ENCODE results near the gene EMID1.
"Not testable (repeated sequence)": the region's sequence is repeated elsewhere in the genome, so short reads cannot be mapped to it uniquely, and the experiment has no call there.

EMID1 gene

DNA sequence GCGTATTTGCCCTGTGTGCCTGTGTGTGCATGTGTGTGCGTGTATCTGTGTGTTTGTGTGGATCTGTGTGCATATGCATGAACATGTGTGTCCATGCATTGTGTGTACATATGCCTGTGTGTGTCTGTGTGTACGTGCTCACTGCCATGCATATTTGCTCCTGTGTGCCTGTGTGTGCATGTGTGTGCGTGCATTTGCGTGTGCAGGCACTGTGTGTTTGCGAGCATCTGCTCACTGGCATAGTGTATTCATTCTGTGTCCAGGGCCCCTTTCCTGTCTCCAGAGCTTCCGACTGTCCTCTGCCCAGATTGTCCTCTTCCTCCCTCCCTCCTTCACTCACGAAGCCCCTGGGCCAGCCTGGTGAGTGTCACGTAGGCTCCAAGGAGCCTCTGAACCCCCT lies 5.8 kb downstream of the EMID1 start:
- DNase-seq: no peak

- DNase-seq: no peak
Measured at GRCh38 chr22:29212743-29213142, 7.0 kb downstream of the EMID1 start.

DNA sequence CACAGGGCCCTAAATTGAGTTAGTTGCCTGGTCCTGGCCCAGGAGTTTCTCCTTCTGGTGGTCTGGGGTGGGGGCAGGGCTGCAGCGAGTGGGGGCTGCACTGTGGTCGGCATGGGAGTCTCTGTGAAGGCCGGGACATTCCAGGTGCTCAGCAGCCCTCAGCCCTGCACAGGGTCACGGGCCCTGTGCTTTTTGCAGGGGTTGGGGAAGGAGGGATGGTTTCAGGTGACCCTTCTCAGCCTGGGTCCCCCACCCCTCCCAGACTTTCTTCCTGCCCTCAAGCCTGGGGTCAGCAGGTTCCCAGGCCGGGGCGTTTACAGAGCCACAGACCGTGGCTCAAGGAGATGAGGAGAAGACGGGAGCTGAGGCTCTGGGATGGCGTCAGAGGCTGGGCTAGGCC lies 7.8 kb downstream of the EMID1 start:
- no peak for DNase-seq

DNA sequence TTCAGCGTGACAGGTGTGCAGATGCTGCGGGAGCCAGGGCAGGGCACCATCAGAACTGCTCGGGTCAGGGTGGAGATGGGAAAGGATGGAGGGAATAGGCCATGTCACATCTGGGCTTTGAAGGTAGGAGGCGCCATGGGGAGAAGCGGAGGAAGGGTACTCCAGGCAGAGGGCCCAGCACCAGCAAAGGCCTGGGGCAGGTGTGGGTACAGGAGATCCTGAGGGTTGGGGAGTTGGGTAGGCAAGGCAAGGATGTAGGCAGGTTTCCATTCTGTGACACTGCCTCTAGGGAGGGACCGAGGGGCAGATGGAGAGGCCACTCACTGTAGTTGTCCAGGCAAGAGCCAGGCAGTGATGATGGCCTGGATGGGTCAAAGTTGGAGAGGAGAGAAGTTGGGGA lies 8.5 kb downstream of the EMID1 start:
- no peak for DNase-seq

DNA sequence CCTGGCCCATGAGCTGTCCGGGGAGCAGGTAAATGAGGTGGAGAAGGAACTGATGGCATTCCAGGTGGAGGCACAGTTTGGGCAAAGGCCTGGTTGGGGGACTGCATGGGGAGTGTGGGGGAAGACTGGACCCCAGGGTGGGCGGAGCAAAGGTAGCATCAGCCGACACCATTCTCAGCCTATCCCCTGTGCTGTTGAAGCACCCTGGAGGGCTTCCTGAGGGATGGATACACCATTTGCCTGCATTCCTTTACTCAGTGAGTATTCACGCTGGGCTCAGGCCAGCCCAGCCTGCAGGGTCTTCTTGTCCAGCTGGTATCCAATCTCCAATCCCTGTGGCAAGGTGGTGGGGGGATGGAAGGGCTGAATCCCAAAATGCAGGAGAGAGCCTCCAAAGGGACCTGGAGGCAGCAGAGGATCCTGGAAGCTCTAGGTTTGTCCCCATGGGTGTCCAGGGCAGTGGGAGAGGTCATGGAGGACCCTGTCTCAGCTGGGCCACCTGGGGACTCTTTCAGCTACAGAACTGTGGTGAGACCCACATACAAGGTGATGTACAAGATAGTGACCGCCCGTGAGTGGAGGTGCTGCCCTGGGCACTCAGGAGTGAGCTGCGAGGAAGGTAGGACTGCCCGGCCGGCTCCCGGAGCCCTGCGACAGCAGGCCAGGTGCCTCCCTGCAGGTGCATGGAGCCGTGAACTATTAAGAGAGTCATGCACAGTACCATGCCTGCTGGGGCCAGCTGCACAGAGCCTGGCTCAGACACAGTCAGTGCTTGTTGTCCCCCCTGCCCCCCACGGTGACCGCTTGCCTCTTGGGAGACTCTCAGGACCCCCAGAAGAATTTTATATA lies 9.5 kb downstream of the EMID1 start:
- DNase-seq: peak; percentile 8

GRCh38 chr22:29216011-29216872 lies 10.5 kb downstream of the EMID1 start:
- DNase-seq: no peak

DNA sequence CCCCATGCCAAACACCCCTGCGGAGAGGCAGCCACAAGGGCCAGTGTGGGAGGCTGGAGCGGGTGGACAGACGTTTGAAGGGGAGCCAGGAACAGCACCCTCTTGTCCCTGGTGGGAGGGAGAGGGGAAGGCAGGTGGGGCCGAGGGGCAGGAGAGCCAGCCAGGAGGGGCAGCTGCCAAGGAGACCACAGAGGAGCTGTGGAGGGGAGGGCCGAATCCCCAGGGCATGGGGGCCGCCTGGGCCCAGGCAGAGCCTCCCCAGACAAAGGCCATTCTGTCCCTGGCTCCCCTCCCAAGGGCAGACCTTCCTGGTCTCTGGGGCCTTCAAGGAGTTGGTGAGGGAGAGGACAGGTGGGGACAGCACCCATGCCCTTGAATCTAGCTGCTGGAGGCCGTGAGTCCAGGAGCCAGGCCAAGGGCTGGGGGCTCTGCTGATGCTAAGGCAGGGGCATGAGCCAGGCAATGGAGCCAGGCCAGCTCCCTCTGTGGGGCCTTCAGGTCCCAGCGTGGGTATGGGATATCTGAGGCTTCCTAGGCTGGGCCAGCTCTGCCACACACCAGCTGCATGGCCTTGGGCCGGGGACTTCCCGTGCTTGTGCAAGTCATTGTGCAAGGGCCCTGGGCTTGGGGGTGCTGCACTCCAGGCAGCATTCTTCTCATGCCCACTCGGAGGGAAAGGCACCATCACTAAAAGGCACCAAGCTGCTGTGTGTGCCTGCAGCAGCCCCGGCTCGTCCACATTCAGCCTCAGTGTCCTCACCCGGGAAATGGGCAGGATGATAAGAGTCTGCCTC lies 11.4 kb downstream of the EMID1 start:
- DNase-seq: no peak

DNA sequence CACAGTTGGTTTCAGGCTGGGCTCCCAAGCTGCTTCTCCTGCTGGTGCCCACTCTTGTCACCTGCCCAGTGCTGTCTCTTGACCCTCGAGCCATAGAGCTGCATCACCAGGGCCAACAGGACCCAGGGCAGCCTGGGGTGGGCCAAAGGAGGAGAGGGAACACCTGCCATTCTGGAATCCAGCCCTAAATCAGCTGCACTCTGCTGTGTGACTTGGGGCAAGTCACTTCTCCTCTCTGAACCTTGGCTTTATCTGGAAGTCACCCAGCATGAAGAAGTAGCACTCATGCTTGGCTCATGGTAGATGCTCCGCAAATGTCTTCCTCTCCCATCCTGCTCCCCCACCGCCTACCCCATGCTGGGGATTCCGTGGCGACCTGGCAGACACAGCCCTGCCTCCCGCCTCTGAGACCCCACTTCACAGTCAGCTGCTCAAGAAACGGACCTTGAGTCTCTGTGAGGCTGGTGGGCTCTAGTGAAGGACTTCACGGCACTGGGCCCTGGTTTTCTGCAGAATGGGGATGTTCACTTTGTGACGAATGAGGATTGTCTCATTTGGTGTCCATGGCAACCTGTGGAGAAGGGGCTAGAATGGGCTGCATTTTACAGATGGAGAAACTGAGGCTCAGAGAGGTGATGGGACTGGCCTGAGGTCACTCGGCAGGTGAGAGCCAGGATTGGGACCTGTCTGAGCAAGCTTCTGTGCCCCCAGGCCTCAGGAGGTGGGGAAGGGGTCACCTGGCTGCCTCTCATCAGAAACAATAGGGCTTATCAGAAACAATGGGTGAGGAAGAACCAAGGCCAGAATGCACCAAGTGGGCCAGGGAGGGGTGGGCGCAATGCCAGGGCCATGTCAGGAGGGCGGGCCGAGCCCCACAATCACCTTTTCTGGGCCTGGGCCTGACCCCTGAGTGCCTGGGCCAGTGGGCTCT lies 12.4 kb downstream of the EMID1 start:
- DNase-seq: no peak

- DNase-seq: no peak
Measured at GRCh38 chr22:29218758-29219408, 13.2 kb downstream of the EMID1 start.

GRCh38 chr22:29219409-29219782 lies 13.7 kb downstream of the EMID1 start:
- DNase-seq: not testable (repeated sequence)

GRCh38 chr22:29219881-29220670 lies 14.4 kb downstream of the EMID1 start:
- DNase-seq: no peak

- DNase-seq: no peak
Measured at GRCh38 chr22:29224121-29224858, 18.6 kb downstream of the EMID1 start.

DNA sequence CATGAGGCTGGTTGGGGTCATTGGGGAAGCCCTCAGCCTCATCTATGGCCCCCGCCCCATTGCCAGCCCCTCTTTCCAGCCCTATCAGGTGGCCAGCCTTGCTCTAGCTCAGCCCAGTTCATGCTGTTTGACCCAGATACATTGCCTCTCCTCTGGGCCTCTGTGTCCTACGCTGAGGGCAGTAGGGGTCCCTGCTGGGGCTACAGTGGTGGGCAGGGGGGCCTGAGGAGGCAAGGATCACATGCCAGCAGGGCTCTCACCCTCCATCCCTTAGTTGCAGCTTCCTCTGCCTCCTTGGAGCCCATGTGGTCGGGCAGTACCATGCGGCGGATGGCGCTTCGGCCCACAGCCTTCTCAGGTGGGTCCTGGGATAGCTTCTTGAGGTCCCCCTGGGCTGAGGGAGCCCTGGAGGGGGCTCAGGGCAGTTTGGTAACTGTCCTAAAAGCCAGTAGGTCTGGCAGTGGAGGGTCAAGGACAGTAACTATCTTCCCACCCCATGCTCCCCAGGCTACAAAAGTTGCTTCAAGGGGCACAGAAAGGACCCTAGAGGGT lies 19.2 kb downstream of the EMID1 start:
- DNase-seq: no peak

DNA sequence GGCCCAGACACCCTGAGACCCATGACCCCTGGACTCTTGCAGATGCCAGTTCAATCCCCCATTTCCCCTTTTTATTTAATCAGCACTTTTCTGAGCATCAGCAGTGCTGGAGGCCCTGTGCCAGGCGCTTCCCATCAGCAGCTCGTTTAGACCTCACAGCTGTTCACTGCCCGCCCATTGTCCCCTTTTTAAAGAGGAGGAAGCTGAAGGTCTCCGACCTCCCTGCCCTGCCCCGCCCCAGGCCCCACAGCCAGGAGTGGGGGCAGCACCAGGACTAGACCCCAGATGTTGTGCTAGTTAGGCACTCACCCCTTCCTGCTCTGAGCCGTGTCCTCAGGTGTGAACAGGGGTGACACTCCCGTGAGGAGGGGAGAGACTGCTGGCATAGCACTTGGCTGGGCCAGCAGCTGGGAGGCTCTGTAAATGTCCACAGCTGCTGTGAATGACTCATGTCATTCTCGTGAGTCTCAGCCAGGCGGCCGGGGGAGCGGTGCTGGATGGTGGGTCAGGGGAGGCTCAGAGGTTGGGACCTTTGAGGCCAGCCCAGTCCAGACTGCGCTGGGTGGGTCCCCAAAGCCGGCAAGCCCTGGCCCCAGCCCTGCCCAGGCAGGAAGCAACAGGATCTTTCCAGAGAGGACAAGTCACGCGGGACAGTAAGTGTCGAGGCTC lies 19.9 kb downstream of the EMID1 start:
- DNase-seq: peak; percentile 70

DNA sequence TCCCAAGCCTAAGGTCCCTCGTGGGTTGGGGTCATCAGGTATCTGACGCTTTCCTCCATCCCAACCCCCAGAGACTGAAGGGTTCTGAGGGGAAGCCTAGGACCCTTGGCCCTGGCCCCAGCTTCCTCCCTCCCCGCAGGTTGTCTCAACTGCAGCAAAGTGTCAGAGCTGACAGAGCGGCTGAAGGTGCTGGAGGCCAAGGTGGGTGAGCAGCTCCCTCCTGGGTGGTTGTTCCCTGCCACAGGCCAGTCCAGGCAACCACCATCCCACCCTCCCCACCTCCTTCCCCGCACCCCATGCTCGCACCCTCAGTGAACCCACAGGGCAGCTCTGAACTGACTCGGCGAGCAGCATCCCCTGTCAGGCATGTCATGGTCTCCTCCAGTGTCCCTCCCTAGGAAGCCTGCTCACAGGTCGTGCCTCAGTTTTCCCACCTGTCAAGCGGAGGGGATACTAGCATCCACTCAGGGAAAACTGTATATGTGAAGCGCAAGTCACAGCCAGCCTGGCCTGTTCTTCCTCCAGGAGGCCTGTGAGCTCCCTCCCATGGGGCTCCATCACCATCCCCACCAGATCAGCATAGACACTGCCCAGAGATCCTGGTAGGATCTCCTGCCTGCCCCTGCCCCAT lies 20.8 kb downstream of the EMID1 start:
- no peak for DNase-seq

GRCh38 chr22:29230972-29231875 lies 25.5 kb downstream of the EMID1 start:
- no peak for DNase-seq

All from DMS53 (cell line).